OCI-LY7 (cell line): ENCODE data around the gene ADGRG3.

Source experiments
- EZH2phosphoT487 ChIP-seq: fragments of 200-600 bp; sonication (generic); IDR thresholded peaks from 2 replicates; pipeline ENCODE4 v1.6.1; 2018; ENCODE audit warnings: low read depth, borderline replicate concordance, mild to moderate bottlenecking, mixed run types, antibody characterized with exemption, low read length, moderate library complexity, mixed read lengths
- TF ChIP-seq, protein P1 (sequence below): fragments of 200-600 bp; sonication (generic); conservative IDR thresholded peaks from 2 replicates; pipeline ENCODE4 v1.5.1; 2014; ENCODE audit warnings: mild to moderate bottlenecking, antibody characterized with exemption, low read length, moderate library complexity, mixed read lengths

DNA sequence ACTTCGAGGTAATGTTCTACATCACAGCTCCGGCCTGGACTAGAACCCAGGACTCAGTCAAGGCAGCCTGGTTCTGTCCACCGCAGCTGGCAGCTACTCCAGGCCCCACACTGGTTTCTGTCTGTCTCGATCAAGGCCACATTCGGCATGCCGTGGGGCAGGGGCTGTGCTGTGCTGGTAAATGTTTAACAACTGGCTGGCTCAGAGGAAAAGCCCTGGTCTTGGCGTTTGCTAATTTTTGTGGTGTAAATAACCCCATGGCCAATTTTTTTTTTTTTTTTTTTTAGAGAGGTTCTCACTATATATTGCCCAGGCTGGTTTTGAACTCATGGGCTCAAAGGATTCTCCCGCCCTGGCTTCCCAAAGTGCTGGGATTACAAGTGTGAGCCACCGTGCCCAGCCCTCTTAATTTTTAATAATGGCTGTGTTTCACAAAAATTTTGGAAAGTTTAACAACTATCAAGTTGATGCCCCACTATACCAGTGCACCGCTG is 26.2 kb downstream of the ADGRG3 start:
- TF ChIP-seq, protein P1, sequence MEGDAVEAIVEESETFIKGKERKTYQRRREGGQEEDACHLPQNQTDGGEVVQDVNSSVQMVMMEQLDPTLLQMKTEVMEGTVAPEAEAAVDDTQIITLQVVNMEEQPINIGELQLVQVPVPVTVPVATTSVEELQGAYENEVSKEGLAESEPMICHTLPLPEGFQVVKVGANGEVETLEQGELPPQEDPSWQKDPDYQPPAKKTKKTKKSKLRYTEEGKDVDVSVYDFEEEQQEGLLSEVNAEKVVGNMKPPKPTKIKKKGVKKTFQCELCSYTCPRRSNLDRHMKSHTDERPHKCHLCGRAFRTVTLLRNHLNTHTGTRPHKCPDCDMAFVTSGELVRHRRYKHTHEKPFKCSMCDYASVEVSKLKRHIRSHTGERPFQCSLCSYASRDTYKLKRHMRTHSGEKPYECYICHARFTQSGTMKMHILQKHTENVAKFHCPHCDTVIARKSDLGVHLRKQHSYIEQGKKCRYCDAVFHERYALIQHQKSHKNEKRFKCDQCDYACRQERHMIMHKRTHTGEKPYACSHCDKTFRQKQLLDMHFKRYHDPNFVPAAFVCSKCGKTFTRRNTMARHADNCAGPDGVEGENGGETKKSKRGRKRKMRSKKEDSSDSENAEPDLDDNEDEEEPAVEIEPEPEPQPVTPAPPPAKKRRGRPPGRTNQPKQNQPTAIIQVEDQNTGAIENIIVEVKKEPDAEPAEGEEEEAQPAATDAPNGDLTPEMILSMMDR, result no peak
- TF ChIP-seq EZH2phosphoT487, result no peak
